Amniotic epithelial cell (primary cell): Measurements from ENCODE around the gene DGCR8.
A peak's percentile ranks its signal among the peaks of the same experiment; 100 is the strongest.

ENCODE experiments used
- DNase-seq: peaks from one replicate; pipeline ENCODE4 v3.0.0-alpha.2; 2010; ENCODE audit warnings: low read depth

Gene DGCR8

DNA sequence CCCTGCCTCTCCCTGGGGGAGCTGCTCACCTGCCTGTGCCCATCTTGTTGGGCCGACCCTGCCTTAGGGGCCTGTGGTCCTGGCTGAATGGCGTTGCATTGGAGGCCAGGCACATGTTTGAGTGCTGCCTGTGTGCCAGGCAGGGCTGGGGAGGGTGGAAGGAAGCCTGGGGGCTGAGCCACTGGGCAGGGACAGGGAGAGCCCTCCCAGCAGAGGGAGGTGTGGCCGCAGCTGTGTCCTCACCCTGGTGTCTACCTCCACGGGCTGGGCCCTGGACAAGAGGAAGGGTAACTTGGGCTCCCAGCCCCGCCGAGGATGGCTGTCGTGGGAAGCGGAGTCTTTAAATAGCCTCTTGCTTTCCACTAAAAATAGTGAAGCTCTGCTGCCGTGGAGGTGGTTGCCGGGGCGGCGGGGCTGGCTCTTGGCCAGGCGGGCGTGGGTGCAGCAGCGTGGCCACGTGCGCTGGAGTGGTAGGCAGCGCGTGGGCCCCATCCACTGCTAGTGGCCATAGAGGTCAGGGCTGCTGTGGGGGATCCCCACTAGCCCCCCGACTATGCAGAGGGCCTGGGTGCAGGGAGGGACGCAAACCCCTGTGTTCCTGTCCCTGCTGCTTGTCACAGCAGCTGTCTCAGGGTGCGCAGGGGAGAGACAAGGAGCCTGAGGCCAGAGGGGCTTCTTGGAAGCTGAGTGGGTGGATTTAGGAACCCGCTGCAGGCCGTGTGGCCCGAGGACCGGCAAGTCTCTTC, 57.8 kb downstream of the DGCR8 start:
- DNase-seq = no peak

DNA sequence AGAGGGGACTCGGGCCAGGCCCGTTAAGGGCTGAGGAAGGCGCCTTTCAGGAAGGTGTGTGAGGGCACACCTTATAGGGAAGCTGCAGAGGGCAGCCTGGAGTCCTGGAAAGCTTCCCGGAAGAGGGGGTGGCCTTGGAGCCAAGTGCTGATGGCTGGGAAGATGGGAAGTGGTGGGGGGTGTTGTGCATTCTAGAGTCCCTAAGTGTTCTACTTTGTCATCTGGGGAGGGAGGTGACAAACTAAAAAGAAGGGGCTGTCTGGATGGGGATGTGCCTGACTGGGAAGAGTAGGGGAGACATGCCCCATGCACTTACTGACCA, 58.3 kb downstream of the DGCR8 start:
- DNase-seq = no peak

DNA sequence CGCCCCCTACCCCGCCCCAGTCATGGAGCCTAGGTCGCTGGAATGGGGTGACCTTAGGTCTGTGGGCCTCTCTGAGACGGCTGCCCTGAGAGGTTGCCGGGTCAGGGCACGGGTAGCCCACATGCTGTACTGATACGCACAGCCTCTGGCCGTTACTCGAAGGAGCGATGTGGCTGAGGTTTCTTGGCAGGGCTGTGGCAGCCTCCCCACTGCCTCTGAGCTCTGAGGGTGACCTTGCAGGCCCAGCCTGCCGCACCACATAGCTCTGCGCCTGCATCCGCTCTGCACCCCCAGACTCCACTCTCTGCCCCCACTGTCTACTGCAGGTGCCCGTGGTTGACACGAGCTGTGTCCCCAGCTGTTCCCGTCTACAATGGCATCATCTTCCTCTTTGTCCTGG, 58.8 kb downstream of the DGCR8 start:
- DNase-seq = no peak

DNA sequence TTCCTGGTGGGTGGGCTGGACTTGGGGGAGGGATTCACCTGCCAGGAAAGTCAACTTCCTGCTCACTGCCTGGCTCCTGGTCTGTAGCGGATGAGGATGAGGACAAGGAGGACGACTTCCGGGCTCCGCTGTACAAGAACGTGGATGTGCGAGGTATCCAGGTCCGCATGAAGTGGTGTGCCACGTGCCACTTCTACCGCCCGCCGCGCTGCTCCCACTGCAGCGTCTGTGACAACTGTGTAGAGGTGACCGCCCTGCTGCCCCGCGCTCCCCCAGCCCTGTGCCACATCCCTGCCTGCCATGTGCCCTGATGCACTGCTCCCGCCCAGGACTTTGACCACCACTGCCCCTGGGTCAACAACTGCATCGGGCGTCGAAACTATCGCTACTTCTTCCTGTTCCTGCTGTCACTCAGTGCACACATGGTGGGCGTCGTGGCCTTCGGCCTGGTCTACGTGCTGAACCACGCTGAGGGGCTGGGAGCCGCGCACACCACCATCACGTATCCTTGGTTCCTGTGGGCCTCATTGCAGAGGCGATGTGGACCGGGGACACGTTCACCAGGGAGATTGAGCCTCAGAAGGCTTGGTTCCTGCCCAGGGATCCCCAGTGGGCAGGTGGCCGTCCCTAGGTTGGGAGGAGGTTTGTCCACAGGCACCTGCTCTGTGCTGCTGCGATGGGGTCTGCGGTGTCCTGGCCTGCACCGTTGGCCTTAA, 59.5 kb downstream of the DGCR8 start:
- DNase-seq = no peak

DNA sequence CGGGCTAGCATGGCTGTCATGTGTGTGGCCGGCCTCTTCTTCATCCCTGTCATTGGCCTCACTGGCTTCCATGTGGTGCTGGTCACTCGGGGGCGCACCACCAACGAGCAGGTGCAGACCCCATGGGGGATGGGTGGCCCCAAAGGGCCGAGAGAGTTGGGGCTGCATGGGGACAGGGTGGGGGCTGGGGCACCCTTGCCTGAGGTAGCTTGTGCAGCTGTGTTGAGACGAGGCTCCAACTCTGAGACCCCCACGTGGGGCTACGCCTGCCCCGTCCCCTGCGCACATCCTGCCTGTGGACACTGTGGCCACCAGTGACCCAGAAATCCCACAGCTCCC, 60.0 kb downstream of the DGCR8 start:
- DNase-seq = no peak

DNA sequence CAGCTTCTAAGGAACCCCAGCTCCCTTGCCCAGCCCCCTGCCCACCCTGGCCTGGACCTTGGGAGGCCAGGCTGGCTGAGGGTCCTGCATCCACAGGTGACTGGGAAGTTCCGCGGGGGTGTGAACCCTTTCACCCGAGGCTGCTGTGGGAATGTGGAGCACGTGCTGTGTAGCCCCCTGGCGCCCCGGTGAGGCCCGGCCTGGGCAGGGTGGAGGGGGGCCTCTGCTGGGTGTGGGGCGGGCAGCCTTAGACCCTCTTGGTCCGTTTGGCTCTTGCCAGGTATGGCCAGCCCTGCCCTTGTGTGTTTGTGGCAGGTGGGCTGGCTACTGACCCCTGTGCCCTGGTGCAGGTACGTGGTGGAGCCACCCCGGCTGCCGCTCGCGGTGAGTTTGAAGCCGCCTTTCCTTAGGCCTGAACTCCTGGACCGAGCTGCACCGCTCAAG, 60.5 kb downstream of the DGCR8 start:
- no peak for DNase-seq

DNA sequence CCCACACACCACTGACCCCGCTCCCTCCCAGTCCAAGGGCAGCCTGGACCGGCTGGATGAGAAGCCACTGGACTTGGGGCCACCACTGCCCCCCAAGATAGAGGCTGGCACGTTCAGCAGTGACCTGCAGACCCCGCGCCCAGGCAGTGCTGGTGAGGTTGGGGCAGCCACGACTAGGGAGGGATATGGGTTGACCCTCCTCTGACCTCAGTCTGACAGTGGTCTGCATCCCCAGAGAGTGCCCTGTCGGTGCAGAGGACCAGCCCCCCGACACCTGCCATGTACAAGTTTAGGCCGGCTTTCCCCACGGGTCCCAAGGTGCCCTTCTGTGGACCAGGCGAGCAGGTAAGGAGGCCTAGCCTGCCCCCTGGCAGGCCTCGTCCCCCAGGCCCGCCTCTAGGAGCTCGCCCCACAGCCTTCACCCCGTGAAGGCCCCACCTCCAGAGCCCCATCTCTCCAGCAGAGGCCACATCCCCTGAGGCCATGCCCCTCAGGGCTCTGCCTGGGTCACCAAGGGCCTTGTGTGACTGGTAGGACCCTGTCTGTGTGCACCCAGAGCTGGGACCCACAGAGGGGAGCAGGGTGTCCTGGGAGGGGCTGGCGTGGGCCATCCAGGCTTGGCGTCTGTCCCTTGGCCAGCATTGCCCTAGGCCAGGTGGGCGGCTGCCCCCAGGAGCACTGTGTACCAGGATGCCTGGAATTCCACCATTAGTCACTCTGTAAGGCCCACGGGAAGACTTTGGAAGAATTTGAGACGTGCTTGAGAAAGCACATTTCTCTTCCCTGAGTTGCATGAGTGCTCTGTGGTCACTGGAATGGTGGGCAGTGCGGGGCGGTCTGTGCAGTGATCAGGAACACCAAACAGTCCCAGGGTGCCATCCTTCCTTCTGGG, 61.4 kb downstream of the DGCR8 start:
- DNase-seq = peak; percentile 89

DNA sequence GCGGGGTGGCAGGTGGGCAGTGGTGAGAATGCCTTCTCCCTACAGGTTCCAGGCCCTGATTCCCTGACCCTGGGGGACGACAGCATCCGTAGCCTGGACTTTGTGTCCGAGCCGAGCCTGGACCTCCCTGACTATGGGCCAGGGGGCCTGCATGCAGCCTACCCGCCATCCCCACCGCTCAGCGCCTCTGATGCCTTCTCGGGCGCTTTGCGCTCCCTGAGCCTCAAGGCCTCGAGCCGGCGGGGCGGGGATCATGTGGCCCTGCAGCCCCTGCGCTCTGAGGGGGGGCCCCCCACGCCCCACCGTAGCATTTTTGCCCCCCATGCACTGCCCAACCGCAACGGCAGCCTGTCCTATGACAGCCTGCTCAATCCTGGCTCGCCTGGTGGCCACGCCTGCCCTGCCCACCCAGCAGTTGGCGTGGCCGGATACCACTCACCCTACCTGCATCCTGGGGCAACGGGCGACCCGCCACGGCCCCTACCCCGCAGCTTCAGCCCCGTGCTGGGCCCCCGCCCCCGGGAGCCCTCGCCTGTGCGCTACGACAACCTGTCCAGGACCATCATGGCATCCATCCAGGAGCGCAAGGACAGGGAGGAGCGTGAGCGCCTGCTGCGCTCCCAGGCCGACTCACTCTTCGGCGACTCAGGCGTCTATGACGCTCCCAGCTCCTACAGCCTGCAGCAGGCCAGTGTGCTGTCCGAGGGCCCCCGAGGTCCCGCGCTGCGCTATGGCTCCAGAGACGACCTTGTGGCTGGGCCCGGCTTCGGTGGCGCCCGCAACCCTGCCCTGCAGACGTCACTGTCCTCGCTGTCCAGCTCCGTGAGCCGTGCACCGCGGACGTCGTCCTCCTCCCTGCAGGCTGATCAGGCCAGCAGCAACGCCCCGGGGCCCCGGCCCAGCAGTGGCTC, 62.9 kb downstream of the DGCR8 start:
- DNase-seq = no peak

DNA sequence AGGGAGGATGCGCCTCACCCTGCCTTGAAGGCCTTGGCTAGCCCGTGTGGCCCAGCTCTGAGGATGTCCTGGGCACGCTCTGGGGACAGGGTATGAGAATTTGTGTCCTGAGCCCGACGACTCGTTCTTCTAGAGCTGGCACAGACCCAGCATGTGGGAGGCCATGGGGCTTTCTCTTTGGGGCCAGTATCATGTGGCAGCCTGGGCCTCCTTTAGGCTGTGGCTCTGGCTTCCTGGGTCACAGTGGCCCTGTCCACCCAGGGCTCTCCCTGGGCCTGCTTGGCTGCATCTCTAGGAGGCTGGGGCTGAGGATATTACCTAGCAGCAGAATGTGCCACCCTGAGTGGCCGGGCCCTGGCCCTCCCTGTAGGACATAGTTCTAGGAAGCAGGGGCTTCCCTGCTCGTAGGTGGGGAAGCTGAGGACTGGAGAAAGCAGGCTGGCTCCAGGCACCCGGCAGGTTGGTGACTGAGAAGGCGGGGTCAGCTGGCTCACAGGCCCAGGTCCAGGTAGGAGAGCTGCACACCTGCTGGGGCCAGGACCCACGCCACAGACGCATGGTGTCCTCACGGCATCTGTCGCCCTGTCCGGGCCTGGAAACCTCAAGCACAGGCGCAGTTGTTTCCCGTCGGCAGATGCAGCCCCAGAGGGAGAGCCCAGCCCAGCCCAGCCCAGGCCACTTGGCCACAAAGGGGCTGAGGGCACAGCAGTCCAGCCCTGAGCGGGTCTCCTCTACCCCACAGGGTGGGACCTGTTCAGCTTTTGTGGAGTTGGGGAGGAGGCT, 64.0 kb downstream of the DGCR8 start:
- DNase-seq = no peak

DNA sequence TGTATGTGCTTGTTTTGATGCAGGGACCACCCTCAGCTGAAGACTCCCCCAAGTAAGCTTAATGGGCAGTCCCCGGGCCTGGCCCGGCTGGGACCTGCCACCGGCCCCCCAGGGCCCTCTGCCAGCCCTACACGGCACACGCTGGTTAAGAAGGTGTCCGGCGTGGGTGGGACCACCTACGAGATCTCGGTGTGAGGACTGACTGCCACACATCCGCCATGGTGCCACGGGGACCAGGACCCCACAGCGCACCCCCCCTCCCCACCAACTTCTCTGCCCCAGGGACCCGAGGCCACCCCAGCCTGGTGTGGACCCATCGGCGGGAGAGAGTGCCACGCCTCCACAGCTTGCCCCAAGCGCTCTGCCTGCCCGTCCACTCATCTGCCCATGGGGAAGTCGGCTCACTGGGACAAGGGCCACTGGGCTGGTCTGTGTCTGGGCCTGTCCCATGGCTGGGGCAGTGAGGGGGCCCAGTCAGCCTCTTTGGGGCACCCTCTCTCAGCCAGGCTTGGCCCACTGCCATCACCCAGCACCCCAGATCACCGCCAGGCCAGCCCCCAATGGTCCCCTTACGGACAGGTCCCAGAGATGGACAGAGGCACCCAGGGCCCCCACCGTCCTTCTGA, 65.3 kb downstream of the DGCR8 start:
- no peak for DNase-seq

DNA sequence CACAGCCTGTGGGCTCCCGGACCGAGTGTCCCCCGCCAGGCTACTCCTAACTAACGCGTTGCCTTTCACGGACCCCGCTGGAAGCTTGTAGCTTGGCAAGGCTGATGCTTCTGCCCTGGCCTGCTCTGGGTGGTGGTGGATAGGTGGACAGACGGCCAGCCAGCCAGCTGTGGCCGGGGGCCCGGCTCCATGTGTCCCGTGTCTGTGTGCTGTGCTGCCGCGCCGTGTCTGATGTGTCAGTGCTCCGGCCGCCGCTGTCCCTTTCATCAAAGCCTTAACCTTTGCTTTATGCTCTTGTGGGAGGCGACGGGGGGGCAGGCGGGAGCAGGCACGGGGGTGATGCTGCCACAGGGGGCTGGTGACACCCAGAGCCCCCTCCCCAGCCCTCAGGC, 65.8 kb downstream of the DGCR8 start:
- DNase-seq = no peak

DNA sequence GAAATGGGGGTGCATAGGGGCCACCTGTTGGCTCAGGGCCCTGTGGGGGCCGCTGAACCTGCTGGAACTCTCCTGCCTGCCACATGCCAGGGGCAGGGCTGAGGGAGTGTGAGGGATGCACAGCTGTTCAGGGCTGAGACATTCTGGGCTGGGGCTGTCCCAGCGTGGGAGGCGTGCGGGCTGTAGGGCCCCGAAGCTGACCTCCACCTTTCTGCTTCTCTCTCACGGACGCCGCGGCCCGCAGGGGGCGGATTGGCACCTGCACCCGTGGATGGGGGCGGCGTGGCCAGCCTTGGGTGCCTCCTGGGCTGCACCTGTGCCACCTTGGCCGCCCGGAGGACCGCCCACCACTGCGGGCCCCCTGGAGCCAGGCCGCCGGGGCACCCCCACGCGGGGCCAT, 66.7 kb downstream of the DGCR8 start:
- no peak for DNase-seq

DNA sequence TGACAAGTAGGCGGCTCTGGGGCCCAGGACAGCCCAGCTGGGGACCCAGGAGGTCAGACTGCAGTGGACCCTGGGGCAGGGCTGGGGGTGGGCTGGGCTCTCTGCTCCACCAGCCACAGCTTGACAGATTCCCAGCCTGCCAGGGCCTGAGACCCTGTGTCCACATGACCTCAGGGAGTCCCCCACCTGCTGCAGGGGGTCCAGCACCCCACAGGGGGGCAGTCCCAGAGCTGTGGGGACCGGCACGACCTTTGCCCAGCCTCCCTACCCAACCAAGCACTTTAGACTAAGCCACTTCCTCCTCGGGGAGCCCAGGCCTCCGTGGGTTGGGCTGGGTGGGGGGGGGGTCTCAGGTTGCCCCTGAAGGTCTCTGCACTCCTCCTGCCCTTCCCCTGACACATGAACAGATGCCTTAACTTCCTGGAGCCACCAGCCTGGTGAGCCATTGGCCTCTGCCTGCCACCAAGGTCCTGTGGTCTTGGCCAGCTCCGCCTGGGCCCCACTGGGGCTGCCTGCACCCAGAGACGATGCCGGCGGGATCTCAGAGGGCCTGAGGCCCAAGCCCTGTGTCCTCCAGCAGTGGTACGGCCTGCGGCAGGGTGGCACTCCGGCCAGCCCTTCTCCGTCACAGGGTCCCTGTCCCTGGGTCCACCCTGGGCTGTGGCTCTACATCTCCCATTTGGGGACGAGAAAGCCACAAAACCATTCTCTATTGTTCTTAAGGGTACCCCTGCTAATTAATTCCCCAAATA, 67.4 kb downstream of the DGCR8 start:
- DNase-seq = no peak

DNA sequence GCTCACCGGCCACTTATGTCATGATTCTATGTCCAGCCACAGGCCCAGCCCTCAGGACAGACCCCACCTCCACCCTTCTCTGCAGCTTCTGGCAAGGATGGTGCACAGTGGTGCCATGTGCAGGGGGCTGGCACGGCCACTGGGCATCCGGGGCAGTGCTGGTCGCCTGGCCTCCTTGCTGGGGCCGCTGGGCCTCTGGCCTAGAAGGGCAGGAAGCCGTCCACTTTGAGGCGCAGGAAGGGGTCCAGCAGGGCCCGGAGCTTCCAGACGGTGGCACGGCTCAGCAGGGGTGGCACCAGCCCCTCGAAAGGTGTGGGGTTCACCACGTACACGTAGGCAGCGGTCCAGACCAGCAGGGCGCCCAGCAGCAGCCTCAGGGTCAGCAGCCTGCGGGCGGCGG, 68.4 kb downstream of the DGCR8 start:
- no peak for DNase-seq

DNA sequence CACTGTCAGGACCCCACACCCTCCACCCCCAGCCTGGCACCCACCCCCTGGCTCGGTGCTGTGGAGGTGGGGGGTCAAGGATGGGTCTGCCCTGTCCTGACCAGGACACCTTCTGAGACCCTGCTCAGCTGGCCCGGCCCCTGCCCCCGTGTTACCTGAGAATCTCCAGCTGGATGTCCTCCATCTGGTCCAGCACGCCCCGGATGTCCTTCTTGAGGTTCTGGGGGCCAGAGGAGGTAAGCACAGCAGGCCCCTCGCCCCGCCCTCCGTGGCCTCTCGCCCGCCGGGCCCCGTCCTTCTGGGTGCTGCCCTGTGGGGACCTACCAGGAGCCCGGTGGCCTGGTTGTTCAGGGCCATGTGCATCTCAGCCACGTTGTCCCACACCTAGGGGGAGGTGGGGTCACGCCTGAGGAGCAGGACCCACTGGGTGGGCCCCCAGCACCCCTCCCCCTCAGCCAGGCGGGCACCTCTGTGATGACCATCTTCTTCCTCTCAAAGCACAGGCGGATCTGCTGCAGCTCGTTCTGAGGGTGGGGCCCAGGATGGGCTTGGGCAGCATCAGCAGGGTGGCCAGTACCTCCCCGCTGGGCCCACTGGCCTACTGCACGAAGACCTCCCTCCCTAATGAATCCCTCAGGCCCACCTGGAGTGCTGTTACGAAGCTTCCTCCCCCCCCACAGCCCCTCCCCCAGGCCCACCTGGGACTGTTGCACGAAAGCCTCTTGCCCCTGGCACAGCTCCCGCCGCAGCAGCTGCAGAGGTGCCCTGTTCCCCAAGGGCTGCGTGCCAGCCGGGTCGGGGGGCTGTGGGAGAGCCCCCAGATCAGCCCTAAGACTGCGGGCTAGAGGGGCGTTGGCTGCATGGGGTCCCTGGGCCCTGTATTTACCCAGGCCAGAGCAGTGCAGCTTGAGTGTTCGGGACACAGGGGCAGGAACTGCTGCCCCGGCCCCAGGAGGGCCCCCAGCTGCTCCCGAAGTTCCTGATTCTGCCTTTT, 69.5 kb downstream of the DGCR8 start:
- DNase-seq = no peak

DNA sequence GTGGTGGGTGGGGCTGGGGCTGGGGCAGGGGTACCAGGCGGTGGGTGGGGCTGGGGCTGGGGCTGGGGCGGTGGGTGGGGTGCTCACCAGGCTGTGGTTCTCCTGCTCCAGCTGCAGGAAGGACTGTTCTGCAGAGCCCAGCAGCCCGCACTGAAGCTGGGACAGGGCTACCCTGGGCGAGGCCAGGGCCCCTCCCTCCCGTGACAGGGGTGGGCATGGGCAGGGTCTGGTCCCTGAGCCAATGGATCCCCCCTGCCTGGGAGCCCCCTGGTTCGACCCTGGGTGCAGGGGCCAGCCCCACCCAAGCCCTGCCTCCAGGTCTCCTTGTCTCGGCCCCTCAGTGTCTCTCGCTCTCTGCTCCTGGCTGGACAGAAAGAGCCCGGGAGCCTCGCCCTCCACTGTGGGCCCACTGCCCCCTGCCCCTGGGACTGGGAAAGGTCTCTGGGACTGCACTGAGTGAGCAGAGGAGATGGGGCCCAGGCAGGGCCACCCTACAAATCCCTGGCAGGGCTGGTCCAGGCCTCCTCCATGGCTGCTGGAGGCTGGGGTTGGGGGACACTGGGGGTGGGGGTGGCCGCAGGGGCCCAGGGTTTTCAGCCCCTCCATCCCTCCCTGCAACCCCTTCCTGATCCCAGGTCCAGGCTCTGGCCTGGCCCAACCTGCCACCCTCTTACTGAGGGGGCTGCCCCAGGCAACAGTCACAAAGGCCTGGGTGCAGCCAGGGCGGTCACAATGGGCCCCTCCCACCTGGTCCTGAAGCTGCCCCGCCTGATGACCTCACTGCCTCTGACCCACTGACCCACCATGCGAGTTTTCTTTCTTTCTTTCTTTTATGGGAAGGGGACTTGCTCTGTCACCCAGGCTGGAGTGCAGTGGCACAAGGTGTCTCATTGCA, 70.6 kb downstream of the DGCR8 start, which contains the start of gene CCDC188:
Gene CCDC188 (minus strand): TSS at position 675 of the 895 bp plus-strand sequence. CDS start 69 bp downstream, at position 606.
- DNase-seq = no peak

DNA sequence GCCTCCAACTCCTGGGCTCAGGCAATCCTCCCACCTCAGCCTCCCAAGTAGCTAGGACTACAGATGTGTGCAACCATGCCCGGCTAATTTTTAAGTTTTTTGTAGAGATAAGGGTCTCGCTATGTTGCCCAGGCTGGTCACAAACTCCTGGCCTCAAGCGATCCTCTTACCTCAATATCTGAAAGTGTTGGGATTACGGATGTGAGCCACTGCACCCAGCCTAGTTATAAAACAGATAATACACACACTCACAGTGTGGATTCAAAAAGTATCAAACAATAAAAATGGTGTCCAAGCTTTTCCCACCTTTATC, 71.2 kb downstream of the DGCR8 start:
- no peak for DNase-seq

DNA sequence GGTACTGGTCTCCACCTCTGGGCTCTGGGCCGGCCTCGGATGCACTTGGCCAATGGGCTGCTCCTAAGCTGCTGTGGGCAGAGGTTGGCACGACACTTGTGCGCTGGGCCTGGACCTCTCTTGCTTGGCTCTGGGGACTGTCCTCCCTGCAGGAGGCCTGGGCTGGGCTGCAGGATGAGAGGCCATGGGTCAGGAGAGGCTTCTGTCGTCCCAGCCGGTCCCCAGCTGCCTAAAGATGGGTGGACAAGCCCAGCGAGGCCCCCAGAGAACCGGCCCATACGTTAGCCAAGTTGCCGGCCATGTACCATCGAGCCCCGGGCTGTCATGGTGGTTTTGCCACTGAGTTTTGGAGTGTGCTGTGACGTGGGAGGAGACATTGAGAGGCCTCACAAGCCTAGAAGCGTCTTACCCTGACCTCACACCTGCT, 72.4 kb downstream of the DGCR8 start:
- DNase-seq = no peak
